HG03045 (cell line): Measurements from ENCODE around the gene CDC42.
"Not testable (repeated sequence)": the region's sequence is repeated elsewhere in the genome, so short reads cannot be mapped to it uniquely, and the experiment has no call there.

Source experiments
- ATAC-seq: cut with Tn5 transposase; IDR thresholded peaks from one replicate; pipeline ENCODE4 v1.9.1; 2021; ENCODE audit warnings: mild to moderate bottlenecking, moderate library complexity; ENCODE audit not compliant: unreplicated experiment

Gene CDC42

GRCh38 chr1:22034834-22035233 is 17.7 kb upstream of the CDC42 start:
- ATAC-seq, result not testable (repeated sequence)

- ATAC-seq, result no peak
These were observed 15.0 kb upstream of the CDC42 start for GRCh38 chr1:22037520-22037919.

GRCh38 chr1:22038036-22038435 is 14.5 kb upstream of the CDC42 start:
- ATAC-seq, result no peak

- peak; percentile 92 for ATAC-seq
These were observed 12.8 kb upstream of the CDC42 start for GRCh38 chr1:22039594-22040285.

- no peak for ATAC-seq
These were observed 12.3 kb upstream of the CDC42 start for GRCh38 chr1:22040286-22040623.

GRCh38 chr1:22041505-22041904 is 11.0 kb upstream of the CDC42 start:
- no peak for ATAC-seq

- no peak for ATAC-seq
These were observed 9.2 kb upstream of the CDC42 start for GRCh38 chr1:22043198-22043769.

GRCh38 chr1:22044690-22045420 is 7.7 kb upstream of the CDC42 start:
- ATAC-seq, result no peak

GRCh38 chr1:22045604-22046228 is 6.8 kb upstream of the CDC42 start:
- ATAC-seq, result no peak

- ATAC-seq, result no peak
These were observed 3.9 kb upstream of the CDC42 start for GRCh38 chr1:22048351-22049192.

- ATAC-seq, result no peak
These were observed 2.2 kb upstream of the CDC42 start for GRCh38 chr1:22050330-22050729.

- ATAC-seq, result no peak
These were observed 848 bp upstream of the CDC42 start for GRCh38 chr1:22051607-22052114.

- ATAC-seq, result peak; percentile 41
These were observed 730 bp downstream of the CDC42 start for GRCh38 chr1:22053017-22053860.

GRCh38 chr1:22053861-22054770 is 1.6 kb downstream of the CDC42 start:
- no peak for ATAC-seq

- no peak for ATAC-seq
These were observed 3.0 kb downstream of the CDC42 start for GRCh38 chr1:22055463-22055862.

- ATAC-seq, result no peak
These were observed 3.5 kb downstream of the CDC42 start for GRCh38 chr1:22056043-22056442.

GRCh38 chr1:22056936-22057335 is 4.4 kb downstream of the CDC42 start:
- ATAC-seq, result no peak

GRCh38 chr1:22057861-22058260 is 5.4 kb downstream of the CDC42 start:
- ATAC-seq, result no peak
